Trophoblast cell (in vitro differentiated cells and primary cell): Measurements from ENCODE around the gene SCN10A.

Experiments
- DNase-seq, 2 donors: peaks; one replicate each; pipeline ENCODE4 v3.0.0-alpha.2; 2016
- H2AFZ ChIP-seq: 2 replicates; pipeline ENCODE4 v1.6.1; 2013; ENCODE audit warnings: low read length, moderate library complexity, mild to moderate bottlenecking; ENCODE audit not compliant: insufficient read depth, poor library complexity
- H2AK5ac ChIP-seq: 2 replicates; pipeline ENCODE4 v1.6.1; 2013; ENCODE audit warnings: mild to moderate bottlenecking, low read length
- H2BK120ac ChIP-seq: 2 replicates; pipeline ENCODE4 v1.6.1; 2013; ENCODE audit warnings: low read length, mild to moderate bottlenecking, moderate library complexity; ENCODE audit not compliant: insufficient read depth, poor library complexity
- H2BK12ac ChIP-seq: 2 replicates; pipeline ENCODE4 v1.6.1; 2013; ENCODE audit warnings: mild to moderate bottlenecking, low read length, moderate library complexity
- H2BK5ac ChIP-seq: 2 replicates; pipeline ENCODE4 v1.6.1; 2013; ENCODE audit warnings: low read length, low read depth, moderate library complexity, mild to moderate bottlenecking; ENCODE audit not compliant: poor library complexity
- H3K14ac ChIP-seq: 2 replicates; pipeline ENCODE4 v1.6.1; 2013; ENCODE audit warnings: mild to moderate bottlenecking, low read length
- H3K18ac ChIP-seq: 2 replicates; pipeline ENCODE4 v1.6.1; 2013; ENCODE audit warnings: mild to moderate bottlenecking, low read length
- H3K23ac ChIP-seq: 2 replicates; pipeline ENCODE4 v1.6.1; 2013; ENCODE audit warnings: low read length
- H3K27ac ChIP-seq: 2 replicates; pipeline ENCODE4 v1.5.1; 2013; ENCODE audit warnings: low read depth, mild to moderate bottlenecking, inconsistent platforms, low read length, moderate library complexity
- H3K27me3 ChIP-seq: 2 replicates; pipeline ENCODE4 v1.6.1; 2013; ENCODE audit warnings: inconsistent platforms, mild to moderate bottlenecking, low read length, moderate library complexity; ENCODE audit not compliant: insufficient read depth
- H3K36me3 ChIP-seq, 2 experiments: 1 replicate in 1 of 2; 2 replicates in 1 of 2; pipeline ENCODE4 v1.6.1; 2013; ENCODE audit warnings: low read length in 2 of 2, mild to moderate bottlenecking in 2 of 2, moderate library complexity in 1 of 2; ENCODE audit not compliant: insufficient read depth in 2 of 2, control insufficient read depth in 1 of 2
- H3K4ac ChIP-seq: 2 replicates; pipeline ENCODE4 v1.6.1; 2013; ENCODE audit warnings: low read depth, mild to moderate bottlenecking, low read length, moderate library complexity
- H3K4me1 ChIP-seq, 2 experiments: 1 replicate in 1 of 2; 2 replicates in 1 of 2; pipeline ENCODE4 v1.6.1; 2013; ENCODE audit warnings: low read length in 2 of 2, mild to moderate bottlenecking in 2 of 2, moderate library complexity in 1 of 2; ENCODE audit not compliant: insufficient read depth in 2 of 2, control insufficient read depth in 1 of 2
- H3K4me2 ChIP-seq: 2 replicates; pipeline ENCODE4 v1.6.1; 2013; ENCODE audit warnings: inconsistent platforms, mild to moderate bottlenecking, low read length, moderate library complexity
- H3K4me3 ChIP-seq: 2 replicates; pipeline ENCODE4 v1.5.1; 2013; ENCODE audit warnings: mild to moderate bottlenecking, low read depth, low read length, inconsistent platforms
- H3K79me1 ChIP-seq: one replicate; pipeline ENCODE4 v1.6.1; 2013; ENCODE audit warnings: low read length
- H3K79me2 ChIP-seq: 2 replicates; pipeline ENCODE4 v1.6.1; 2013; ENCODE audit warnings: low read length, mild to moderate bottlenecking; ENCODE audit not compliant: control insufficient read depth, insufficient read depth, poor library complexity
- H3K9ac ChIP-seq: 2 replicates; pipeline ENCODE4 v1.6.1; 2013; ENCODE audit warnings: mild to moderate bottlenecking, low read length
- H3K9me3 ChIP-seq: 2 replicates; pipeline ENCODE4 v1.6.1; 2013; ENCODE audit warnings: low read depth, mild to moderate bottlenecking, control low read depth, inconsistent platforms, low read length; ENCODE audit not compliant: insufficient read depth
- H4K12ac ChIP-seq: 2 replicates; pipeline ENCODE4 v1.6.1; 2013; ENCODE audit warnings: low read depth, mild to moderate bottlenecking, low read length, moderate library complexity
- H4K8ac ChIP-seq: 2 replicates; pipeline ENCODE4 v1.6.1; 2013; ENCODE audit warnings: low read depth, mild to moderate bottlenecking, low read length, moderate library complexity
- H4K91ac ChIP-seq: one replicate; pipeline ENCODE4 v1.6.1; 2013; ENCODE audit warnings: low read depth, mild to moderate bottlenecking, low read length, moderate library complexity
- WGBS: extraction: QIAGEN DNeasy Blood & Tissue Kit; methylation state at CpG from one replicate; pipeline ENCODE4 v1.1.7; 2013; ENCODE audit warnings: missing lambda C conversion rate; ENCODE audit not compliant: insufficient read length, insufficient coverage; ENCODE audit errors: extremely low coverage; 5-methylcytosine and 5-hydroxymethylcytosine counted together

The SCN10A gene

DNA sequence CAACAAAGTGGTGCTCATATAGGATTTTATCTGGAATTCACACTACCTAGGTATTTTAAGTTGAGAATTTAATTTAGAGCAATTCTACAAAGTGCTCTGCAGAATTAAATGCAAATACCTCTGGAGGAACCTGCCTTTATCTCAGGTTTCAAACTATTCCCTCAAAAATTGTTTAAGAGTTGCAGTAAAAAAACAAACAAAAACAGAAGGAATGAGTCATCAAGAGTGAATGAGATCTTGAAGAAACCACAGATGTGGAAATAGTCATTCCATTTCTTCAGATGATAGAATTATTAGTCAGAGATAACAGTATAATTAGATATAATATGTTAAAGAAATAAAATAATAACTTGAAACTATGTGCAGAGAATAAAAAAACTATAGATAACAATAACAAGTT is 85.7 kb downstream of the SCN10A start:
- Histone ChIP-seq H3K14ac (no peak overlapping the region), H3K4me2 (no peak overlapping the region), H3K27ac (no peak overlapping the region), H3K27me3 (no peaks in the 10 kb centered on the region), H2AFZ (no peak overlapping the region), H3K79me1 (no peaks in the 10 kb centered on the region), H3K4me3 (no peak overlapping the region), H4K12ac (no peak overlapping the region), H3K18ac (no peak overlapping the region), H3K36me3 (no peaks in the 10 kb centered on the region), H3K23ac (no peak overlapping the region), H3K4me1 (no peaks in the 10 kb centered on the region), H2BK120ac (no peak overlapping the region), H3K9me3 (no peaks in the 10 kb centered on the region), H3K4ac (no peak overlapping the region), H2AK5ac (no peak overlapping the region), H3K9ac (no peak overlapping the region), H4K8ac (no peak overlapping the region), H2BK12ac (no peak overlapping the region), H4K91ac (no peak overlapping the region), H2BK5ac (no peak overlapping the region), H3K79me2 (no peaks in the 10 kb centered on the region)
- DNase-seq = peak in 1 of 2 donors; percentile 83

DNA sequence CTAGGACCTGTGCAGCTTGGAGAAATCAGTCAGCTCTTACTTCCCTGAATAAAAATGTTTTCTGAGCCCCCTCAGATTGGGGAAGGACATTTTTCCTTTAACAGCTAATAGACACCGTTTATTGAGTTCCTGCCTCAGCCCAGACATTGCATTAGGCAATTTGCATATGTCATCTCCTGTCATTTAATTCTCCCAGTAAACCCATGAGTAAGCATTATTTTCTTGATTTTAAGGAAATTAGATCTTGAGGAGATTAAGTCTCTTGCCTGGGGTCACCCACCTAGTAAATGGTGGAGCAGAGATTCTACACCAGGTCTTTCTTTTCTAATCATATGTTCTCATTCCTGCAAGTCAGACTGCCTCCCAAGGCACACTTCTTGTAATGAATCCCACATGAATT is 88.0 kb downstream of the SCN10A start:
- Histone ChIP-seq H3K36me3 (no peaks in the 10 kb centered on the region), H4K12ac (no peak overlapping the region), H3K79me1 (no peaks in the 10 kb centered on the region), H3K9ac (no peak overlapping the region), H3K4me3 (no peak overlapping the region), H3K4me1 (no peaks in the 10 kb centered on the region), H4K8ac (no peak overlapping the region), H3K27me3 (no peaks in the 10 kb centered on the region), H2AK5ac (no peak overlapping the region), H3K4me2 (no peak overlapping the region), H2BK12ac (no peak overlapping the region), H2AFZ (no peak overlapping the region), H2BK120ac (no peak overlapping the region), H3K27ac (no peak overlapping the region), H3K14ac (no peak overlapping the region), H2BK5ac (no peak overlapping the region), H3K79me2 (no peaks in the 10 kb centered on the region), H3K23ac (no peak overlapping the region), H4K91ac (no peak overlapping the region), H3K18ac (no peak overlapping the region), H3K9me3 (no peaks in the 10 kb centered on the region), H3K4ac (no peak overlapping the region)
- DNase-seq = no peak
- WGBS = no CpG with 5 or more reads among the region's 1 CpG

DNA sequence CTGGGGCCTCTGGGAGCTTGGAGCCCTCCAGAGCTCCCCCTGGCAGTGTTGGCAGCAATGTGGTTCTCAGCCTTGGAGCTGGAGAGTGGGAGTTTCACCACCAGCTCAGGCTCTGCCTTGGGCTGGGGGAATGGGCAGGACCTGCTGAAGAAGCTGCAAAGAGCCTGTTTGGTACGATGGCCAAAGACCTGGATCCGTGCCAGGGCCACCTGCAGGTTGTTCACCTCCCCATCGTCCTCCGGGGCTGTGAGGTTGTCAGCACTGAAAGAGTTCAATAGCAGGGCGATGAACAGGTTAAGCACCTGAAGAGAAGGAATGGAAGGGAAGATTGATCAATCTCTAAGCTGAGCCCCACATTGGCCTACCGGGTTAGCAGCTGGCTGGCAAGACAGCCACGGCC is 89.3 kb downstream of the SCN10A start:
- Histone ChIP-seq H3K4me1 (no peaks in the 10 kb centered on the region), H4K91ac (no peak overlapping the region), H4K12ac (no peak overlapping the region), H3K27me3 (no peaks in the 10 kb centered on the region), H3K23ac (no peak overlapping the region), H2BK12ac (no peak overlapping the region), H2AK5ac (no peak overlapping the region), H3K79me2 (no peaks in the 10 kb centered on the region), H3K9ac (no peak overlapping the region), H3K4ac (no peak overlapping the region), H3K27ac (no peak overlapping the region), H3K18ac (no peak overlapping the region), H3K9me3 (peaks cover 2% of the 10 kb centered on the region), H4K8ac (no peak overlapping the region), H3K4me2 (no peak overlapping the region), H2BK120ac (no peak overlapping the region), H3K36me3 (no peaks in the 10 kb centered on the region), H3K14ac (no peak overlapping the region), H2AFZ (no peak overlapping the region), H3K4me3 (no peak overlapping the region), H2BK5ac (no peak overlapping the region), H3K79me1 (no peaks in the 10 kb centered on the region)
- no peak for DNase-seq
- WGBS = no CpG with 5 or more reads among the region's 7 CpGs

DNA sequence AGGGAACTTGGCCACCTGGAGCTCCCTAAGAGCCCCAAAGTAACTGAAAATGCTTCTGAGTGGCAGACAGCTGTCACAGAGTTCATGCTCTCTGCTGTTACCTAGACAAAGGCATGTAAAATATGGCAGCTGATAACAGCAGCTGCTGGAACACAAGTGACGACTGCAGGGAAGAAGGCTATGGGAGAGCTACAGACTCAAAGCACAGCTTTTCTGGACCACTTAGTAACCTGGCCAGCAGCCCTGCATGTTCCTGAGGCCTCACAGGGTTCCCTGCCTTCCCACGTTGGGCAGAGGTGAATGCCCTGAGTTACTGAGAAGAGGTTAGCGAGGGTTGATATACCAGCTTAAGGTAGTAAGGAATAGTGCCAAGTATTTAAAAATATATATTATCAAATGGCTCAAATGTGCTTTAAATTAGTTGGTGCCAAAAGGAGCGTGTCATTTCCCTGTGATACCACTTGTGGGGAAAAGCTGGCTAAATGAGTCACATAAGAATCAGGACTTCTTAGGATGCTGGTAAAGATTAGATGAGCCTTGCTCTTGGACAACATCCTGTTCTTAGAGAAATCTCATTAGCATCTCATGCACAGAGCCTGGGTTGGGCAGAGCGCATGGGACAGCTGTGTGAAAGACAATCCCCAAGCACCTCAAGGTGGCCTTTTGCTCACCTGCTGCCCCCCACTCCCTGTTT is 90.1 kb downstream of the SCN10A start:
- H3K27ac ChIP-seq = no peak overlapping the region
- H2BK12ac ChIP-seq = no peak overlapping the region
- H3K27me3 ChIP-seq = no peaks in the 10 kb centered on the region
- no peak overlapping the region for H2AFZ ChIP-seq
- no peak overlapping the region for H4K91ac ChIP-seq
- no peak overlapping the region for H2BK120ac ChIP-seq
- H3K79me1 ChIP-seq = no peaks in the 10 kb centered on the region
- H3K4ac ChIP-seq = no peak overlapping the region
- H4K12ac ChIP-seq = no peak overlapping the region
- WGBS = no CpG with 5 or more reads among the region's 5 CpGs
- H3K4me3 ChIP-seq = no peak overlapping the region
- no peak overlapping the region for H3K18ac ChIP-seq
- H2AK5ac ChIP-seq = no peak overlapping the region
- H3K14ac ChIP-seq = no peak overlapping the region
- H3K23ac ChIP-seq = no peak overlapping the region
- no peak overlapping the region for H4K8ac ChIP-seq
- H3K4me1 ChIP-seq = no peaks in the 10 kb centered on the region
- no peak overlapping the region for H3K9ac ChIP-seq
- DNase-seq = peak; percentile 61 to 84
- no peak overlapping the region for H3K4me2 ChIP-seq
- H3K79me2 ChIP-seq = no peaks in the 10 kb centered on the region
- no peak overlapping the region for H2BK5ac ChIP-seq
- H3K9me3 ChIP-seq = peaks cover 2% of the 10 kb centered on the region
- H3K36me3 ChIP-seq = no peaks in the 10 kb centered on the region
